PC-9 (cell line): Measurements from ENCODE around the gene LCE1E. TPM values are rescaled to one million over a fixed set of nuclear protein-coding genes. Genes with fewer than 3 reads are reported as not detected.

Experiments
- BruUV-seq: library from RNA; stranded (reverse); fragments of 400-500 nt; replicated peaks from 2 replicates; lab custom pipeline; 2021; lab: Mats Ljungman, UMichigan
- CTCF ChIA-PET: fragments of 300-600 bp; sonication (Branson Sonifier 250); formaldehyde crosslinking; loops from one replicate; lab custom pipeline; 2022; ENCODE audit warnings: antibody characterized with exemption; lab: Charles Lee
- POLR2A ChIA-PET: fragments of 300-600 bp; sonication (Branson Sonifier 250); formaldehyde crosslinking; loops from one replicate; lab custom pipeline; 2022; ENCODE audit warnings: antibody characterized with exemption; ENCODE audit not compliant: unreplicated experiment; lab: Charles Lee
- DNase-seq, 2 experiments: peaks; one replicate each; pipeline versions ENCODE4 v3.0.0 to v3.0.0-alpha.2; 2015 to 2022; ENCODE audit warnings: mixed read lengths in 1 of 2
- H2AFZ ChIP-seq: fragments of 200-600 bp; sonication (generic); 2 replicates; pipeline ENCODE4 v1.8.1; 2017; ENCODE audit warnings: antibody characterized with exemption
- H3F3A ChIP-seq: fragments of 200-600 bp; sonication (generic); 2 replicates; pipeline ENCODE4 v1.8.1; 2017; ENCODE audit warnings: antibody characterized with exemption, mild to moderate bottlenecking, low read depth; ENCODE audit not compliant: insufficient read depth
- H3K27ac ChIP-seq: fragments of 200-600 bp; sonication (generic); 2 replicates; pipeline ENCODE4 v1.6.1; 2016; ENCODE audit warnings: mixed run types
- H3K27me3 ChIP-seq: fragments of 200-600 bp; sonication (generic); 2 replicates; pipeline ENCODE4 v1.6.1; 2016; ENCODE audit warnings: low read depth, mixed run types; ENCODE audit not compliant: insufficient read depth
- H3K36me3 ChIP-seq: fragments of 200-600 bp; sonication (generic); 2 replicates; pipeline ENCODE4 v1.6.1; 2016; ENCODE audit warnings: low read depth, mixed run types
- H3K4me1 ChIP-seq: fragments of 200-600 bp; sonication (generic); replicated peaks from 2 replicates; pipeline ENCODE4 v1.6.1; 2016; ENCODE audit warnings: mixed run types; ENCODE audit not compliant: insufficient read depth
- H3K4me2 ChIP-seq: fragments of 200-600 bp; sonication (generic); 2 replicates; pipeline ENCODE4 v1.6.1; 2017; ENCODE audit warnings: mixed run types
- H3K4me3 ChIP-seq: fragments of 200-600 bp; sonication (generic); 2 replicates; pipeline ENCODE4 v1.6.1; 2016; ENCODE audit warnings: mixed run types
- H3K79me2 ChIP-seq: fragments of 200-600 bp; sonication (generic); 2 replicates; pipeline ENCODE4 v1.6.1; 2017; ENCODE audit warnings: low read depth, mixed run types
- H3K9me2 ChIP-seq: fragments of 200-600 bp; sonication (generic); 2 replicates; pipeline ENCODE4 v1.8.1; 2017; ENCODE audit warnings: mild to moderate bottlenecking; ENCODE audit not compliant: insufficient read depth
- H3K9me3 ChIP-seq: fragments of 200-600 bp; sonication (generic); 2 replicates; pipeline ENCODE4 v1.8.1; 2016; ENCODE audit warnings: low read depth; ENCODE audit not compliant: insufficient read depth
- H4K20me1 ChIP-seq: fragments of 200-600 bp; sonication (generic); 2 replicates; pipeline ENCODE4 v1.8.1; 2017; ENCODE audit not compliant: insufficient read depth
- EZH2 ChIP-seq: fragments of 200-600 bp; sonication (generic); IDR thresholded peaks from 2 replicates; pipeline ENCODE4 v1.8.0; 2017; ENCODE audit warnings: antibody characterized with exemption, low read depth
- intact Hi-C: fragments of 100-400 bp; cut with micrococcal nuclease; formaldehyde crosslinking; loops from one replicate; pipeline ENCODE4 v1.10.0; 2022; ENCODE audit not compliant: unreplicated experiment
- total RNA-seq: library from RNA; stranded (reverse); gene quantifications from 2 replicates; pipeline ENCODE4 v1.2.3, GENCODE V29; 2021
- TF ChIP-seq, protein P1 (sequence below): fragments of 200-600 bp; sonication (generic); conservative IDR thresholded peaks from 2 replicates; pipeline ENCODE4 v1.6.1; 2017; ENCODE audit warnings: mixed run types, antibody characterized with exemption, mild to moderate bottlenecking, moderate library complexity

The LCE1E gene
- total RNA-seq, 1 experiment from 2014 or later: not detected

DNA sequence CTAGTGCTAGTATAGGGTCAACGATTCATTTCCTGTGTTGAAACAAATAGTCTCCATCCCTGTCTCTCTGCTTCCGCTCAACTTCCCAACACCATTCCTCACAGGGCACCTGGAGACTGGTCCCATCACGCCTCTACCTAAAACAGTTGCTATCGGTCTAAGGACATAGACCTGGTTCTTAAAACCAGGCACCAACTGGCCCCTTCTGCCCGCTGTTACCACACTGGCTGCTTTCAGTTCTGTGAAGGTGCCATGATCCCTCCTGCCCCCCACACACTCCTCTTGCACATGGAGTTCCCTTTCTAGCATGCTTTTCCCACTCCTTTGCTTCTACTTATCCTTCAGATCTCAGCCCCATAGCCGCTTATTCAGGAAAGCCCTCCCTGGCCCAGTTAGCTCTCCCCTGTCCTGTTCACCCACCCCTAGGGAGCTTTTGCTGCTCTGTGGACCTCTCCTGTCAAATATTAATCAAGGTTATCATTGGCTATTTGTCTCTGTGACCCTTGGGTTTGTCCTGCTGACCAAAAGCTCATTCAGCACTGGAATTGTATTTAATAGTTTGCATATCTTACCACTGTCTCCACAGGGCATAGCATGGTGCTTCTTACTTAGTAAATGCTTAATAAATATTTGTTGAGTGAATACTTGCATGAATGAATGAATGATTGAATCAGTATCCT is 40.2 kb upstream of the LCE1E start:
- Histone ChIP-seq H3K9me2 (no peaks in the 10 kb centered on the region), H3K4me1 (no peaks in the 10 kb centered on the region), H3K27ac (no peak overlapping the region), H3K36me3 (no peaks in the 10 kb centered on the region), H4K20me1 (no peaks in the 10 kb centered on the region), H3K4me2 (no peak overlapping the region; the same call in 1 of the 2 replicates), H2AFZ (no peak overlapping the region), H3K9me3 (no peaks in the 10 kb centered on the region), H3K27me3 (no peaks in the 10 kb centered on the region), H3K4me3 (no peak overlapping the region), H3F3A (no peaks in the 10 kb centered on the region), H3K79me2 (no peaks in the 10 kb centered on the region)
- CTCF ChIA-PET: interaction anchor here (0.9 kb wide), 1 partner anchor 446 kb away, joined by 3 read pairs; no protein-coding TSS in a partner anchor
- TF ChIP-seq, protein P1, sequence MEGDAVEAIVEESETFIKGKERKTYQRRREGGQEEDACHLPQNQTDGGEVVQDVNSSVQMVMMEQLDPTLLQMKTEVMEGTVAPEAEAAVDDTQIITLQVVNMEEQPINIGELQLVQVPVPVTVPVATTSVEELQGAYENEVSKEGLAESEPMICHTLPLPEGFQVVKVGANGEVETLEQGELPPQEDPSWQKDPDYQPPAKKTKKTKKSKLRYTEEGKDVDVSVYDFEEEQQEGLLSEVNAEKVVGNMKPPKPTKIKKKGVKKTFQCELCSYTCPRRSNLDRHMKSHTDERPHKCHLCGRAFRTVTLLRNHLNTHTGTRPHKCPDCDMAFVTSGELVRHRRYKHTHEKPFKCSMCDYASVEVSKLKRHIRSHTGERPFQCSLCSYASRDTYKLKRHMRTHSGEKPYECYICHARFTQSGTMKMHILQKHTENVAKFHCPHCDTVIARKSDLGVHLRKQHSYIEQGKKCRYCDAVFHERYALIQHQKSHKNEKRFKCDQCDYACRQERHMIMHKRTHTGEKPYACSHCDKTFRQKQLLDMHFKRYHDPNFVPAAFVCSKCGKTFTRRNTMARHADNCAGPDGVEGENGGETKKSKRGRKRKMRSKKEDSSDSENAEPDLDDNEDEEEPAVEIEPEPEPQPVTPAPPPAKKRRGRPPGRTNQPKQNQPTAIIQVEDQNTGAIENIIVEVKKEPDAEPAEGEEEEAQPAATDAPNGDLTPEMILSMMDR: no peak
- POLR2A ChIA-PET: no interaction called here
- no peak for DNase-seq
- no TSS peak for BruUV-seq
- intact Hi-C loops: no loop called here

- BruUV-seq: no TSS peak
- H3K4me1 ChIP-seq: no peaks in the 10 kb centered on the region
- ChIA-PET CTCF (no interaction called here), POLR2A (no interaction called here)
- H3K4me3 ChIP-seq: no peak overlapping the region
- H3K9me2 ChIP-seq: no peaks in the 10 kb centered on the region
- intact Hi-C loops: no loop called here
- no peaks in the 10 kb centered on the region for H3K27me3 ChIP-seq
- H3F3A ChIP-seq: no peaks in the 10 kb centered on the region
- no peak overlapping the region for H2AFZ ChIP-seq
- no peak for DNase-seq
- TF ChIP-seq, protein P1: no peak
- no peak for TF ChIP-seq EZH2
- no peaks in the 10 kb centered on the region for H3K79me2 ChIP-seq
- H3K9me3 ChIP-seq: no peaks in the 10 kb centered on the region
- no peak overlapping the region for H3K27ac ChIP-seq
- no peak overlapping the region for H3K4me2 ChIP-seq
- no peaks in the 10 kb centered on the region for H4K20me1 ChIP-seq
- H3K36me3 ChIP-seq: no peaks in the 10 kb centered on the region
Measured at GRCh38 chr1:152747831-152748230, 38.2 kb upstream of the LCE1E start.

DNA sequence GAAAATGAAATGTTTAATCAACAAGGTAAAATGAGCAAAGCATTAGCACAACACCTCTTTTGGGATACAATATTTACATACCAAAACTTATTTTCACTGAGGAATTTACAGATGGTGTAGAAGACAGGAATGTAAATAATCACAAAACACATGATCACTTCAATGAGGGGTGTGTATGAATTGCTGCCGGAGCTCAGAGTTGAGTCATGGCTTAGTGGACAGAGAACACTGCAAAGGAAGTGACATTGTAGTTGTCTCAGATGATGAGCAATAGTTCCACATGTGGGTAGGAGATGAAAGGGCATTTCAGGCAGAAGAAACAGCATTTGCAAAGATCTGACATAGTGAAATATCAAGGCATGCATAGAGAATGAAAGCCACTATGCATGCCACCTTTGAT is 33.8 kb upstream of the LCE1E start:
- Histone ChIP-seq H3K79me2 (no peaks in the 10 kb centered on the region), H2AFZ (no peak overlapping the region), H3K36me3 (no peaks in the 10 kb centered on the region), H3K27ac (no peak overlapping the region), H3F3A (no peaks in the 10 kb centered on the region), H3K4me1 (no peaks in the 10 kb centered on the region), H3K4me3 (no peak overlapping the region), H3K27me3 (peaks cover 25% of the 10 kb centered on the region), H4K20me1 (no peaks in the 10 kb centered on the region), H3K9me2 (no peaks in the 10 kb centered on the region), H3K9me3 (no peaks in the 10 kb centered on the region), H3K4me2 (no peak overlapping the region)
- ChIA-PET CTCF (no interaction called here), POLR2A (no interaction called here)
- TF ChIP-seq, protein P1: no peak
- no peak for TF ChIP-seq EZH2
- no TSS peak for BruUV-seq
- intact Hi-C loops: no loop called here
- DNase-seq: no peak
